GM18870 (cell line): Measurements from ENCODE around the gene NSDHL.
"Not testable (repeated sequence)": the region's sequence is repeated elsewhere in the genome, so short reads cannot be mapped to it uniquely, and the experiment has no call there.

Source experiments
- ATAC-seq: cut with Tn5 transposase; IDR thresholded peaks from one replicate; pipeline ENCODE4 v1.9.1; 2021; ENCODE audit warnings: moderate library complexity; ENCODE audit not compliant: unreplicated experiment

The NSDHL gene

DNA sequence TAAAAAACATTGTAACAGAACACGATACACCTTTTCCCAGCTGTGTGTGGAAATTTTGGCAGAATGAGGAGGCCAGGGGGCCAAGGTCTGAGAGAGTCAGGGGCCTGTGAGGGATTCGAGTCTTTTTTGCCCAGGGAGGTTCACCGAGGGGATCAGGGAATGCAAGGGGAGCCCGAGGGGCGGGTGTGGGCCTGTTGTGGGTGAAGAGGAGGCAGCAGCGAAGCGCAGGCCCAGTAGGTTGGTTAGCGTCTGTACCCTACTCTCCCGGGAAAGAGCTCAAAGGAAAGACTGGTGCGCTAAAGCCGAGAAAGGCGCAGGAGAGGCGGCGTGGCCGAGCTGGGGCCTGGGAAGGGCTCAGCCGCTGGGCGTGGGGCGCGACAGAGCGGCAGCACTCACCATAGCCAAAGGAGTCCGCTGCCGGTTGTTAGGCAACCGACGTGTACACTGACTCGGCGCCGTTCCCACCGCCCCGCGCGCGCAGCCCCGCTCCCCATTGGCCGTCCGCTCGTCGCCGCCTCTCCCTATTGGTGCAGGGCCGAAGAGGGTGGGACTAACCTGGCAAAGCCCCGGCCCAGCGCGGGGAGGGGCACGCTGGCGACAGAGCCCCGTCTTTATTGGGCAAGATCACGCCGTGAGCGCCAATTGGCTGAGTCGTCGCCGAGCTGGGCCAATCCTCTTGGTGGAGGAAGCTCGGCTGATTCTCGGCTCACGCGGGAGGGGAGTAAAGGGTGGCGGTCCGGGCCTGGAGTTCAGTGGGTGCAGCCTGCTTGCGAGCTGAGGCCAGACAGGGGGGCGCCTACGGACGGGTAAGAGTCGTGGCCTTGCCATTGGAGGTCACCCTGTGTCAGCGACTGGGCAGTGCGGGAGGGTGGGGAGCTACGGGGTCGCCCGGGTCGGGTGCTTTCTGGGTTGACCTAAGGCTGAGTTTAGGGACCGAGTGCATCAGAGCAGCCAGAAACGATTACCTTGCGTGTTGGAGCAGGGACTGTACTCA, at the start of gene NSDHL, which contains the start of gene CETN2:
Gene NSDHL (plus strand): TSS at position 752 of the 994 bp plus-strand sequence. CDS start 15,262 bp downstream, outside the sequence.
Gene CETN2 (minus strand): TSS at position 446 of the 994 bp plus-strand sequence. CDS start 47 bp downstream, at position 399.
- peak; percentile 96 for ATAC-seq

DNA sequence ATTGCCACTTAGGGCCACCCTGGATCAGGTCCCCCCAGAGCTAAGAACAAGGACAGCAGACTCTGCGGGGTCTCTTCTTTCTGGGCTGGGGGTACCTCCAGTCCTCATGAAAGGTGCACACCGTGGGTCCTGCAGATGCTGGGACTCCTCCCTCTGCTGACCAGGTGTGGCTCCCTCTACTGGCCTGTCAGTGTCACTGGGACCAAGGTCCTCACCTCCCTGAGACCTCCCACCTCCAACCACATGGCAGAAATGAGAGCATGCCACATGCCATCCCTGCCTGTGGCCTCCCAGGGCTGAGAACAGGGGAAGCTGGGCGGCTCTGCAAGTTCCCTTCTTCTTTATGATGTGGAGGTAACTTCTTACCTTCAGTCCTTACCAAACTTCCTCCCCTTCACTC, 43.8 kb upstream of the NSDHL start:
- peak; percentile 84 for ATAC-seq

DNA sequence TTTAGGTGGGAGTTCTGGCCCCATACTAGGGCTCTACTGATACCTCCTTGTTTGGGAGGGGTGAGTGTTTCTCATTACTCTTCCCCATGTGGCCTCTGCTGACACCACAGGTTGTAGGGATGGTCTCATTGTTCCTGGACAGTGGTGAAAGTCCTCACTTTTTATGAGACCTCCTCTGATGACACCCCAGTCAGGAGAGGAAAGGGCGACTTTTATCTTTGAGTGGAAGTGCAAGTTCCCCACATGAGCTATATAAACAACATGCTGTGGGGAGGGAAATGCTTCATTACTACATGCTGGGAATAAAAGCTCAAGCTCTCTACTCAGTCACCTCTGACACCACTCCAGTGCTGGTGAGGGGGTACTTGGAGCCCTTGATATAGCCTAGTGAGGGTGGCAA, 31.9 kb upstream of the NSDHL start:
- ATAC-seq = no peak

DNA sequence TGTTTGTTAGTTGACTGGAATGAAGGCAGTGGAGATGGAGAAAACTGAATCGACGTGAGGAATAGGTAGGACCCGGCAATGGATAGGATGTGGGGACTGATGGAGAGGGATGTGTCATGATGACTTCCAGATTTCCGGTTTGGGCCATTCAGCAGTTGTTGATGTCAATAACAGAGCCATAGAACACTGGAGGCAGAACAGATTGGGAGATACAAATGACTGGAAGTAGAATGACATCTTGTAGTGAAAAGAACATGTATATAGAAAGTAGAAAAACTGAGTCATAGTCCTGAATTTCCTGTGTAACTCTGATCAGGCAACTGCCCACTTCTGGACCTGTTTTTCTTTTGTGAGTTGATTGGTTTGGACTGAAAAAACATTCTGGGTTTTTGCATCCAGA, 24.8 kb upstream of the NSDHL start:
- no peak for ATAC-seq

DNA sequence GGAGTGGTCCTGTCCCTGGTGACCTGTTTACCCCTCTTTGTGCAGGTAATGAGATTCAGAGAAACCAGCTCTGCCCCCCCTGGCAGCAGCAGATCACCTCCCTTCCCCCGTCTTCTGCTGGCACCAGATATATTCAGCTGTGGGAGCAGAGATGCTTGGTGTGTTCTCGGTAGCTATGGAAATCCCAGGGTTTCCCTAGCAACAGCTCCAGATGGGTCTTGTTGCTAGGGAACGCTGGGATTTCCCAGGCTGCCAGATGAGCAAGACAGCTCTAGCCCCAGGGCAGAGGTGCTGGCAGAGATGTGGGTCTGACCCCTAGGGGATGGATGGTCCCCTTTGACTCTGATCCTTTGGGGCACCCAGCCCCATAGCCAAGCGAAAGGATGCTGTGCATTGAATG, 20.5 kb upstream of the NSDHL start:
- ATAC-seq = no peak

DNA sequence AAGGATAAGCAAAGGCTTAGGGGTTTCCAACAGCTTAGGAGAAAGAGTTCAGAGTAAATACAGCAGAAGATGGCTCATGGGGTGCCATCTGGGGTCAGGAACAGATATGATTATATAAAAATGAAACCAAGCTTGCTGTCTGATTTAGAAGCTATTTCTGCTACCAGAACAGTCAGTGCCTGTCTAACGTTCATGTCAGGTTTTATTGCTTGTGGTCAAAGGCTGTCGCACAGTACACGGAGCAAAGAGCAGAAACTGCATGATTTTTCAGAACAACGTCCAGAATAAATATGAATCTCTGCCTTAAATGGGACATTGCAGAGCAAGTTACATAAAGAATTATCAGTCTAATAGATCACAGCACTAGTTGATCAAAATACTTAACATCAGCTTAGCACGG, 17.7 kb upstream of the NSDHL start:
- no peak for ATAC-seq

DNA sequence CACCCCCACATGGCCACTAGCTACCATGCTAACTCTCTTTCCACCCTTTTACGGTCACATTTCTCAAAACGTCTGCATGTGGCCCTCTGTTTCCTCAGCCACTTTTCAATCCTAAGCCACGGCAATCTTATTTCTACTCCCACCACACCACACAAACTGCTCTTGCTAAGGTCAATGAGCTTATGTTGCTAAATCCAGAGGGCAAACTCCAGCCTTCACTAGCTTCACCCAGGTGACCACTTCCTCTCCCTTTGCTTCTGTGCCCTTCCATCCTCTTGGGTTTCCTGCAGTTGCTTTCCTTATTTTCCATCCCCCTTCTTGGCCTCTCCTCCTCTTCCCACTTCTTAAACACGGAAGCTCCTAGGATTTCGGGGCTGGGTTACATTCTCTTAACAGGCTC, 16.8 kb upstream of the NSDHL start:
- no peak for ATAC-seq

DNA sequence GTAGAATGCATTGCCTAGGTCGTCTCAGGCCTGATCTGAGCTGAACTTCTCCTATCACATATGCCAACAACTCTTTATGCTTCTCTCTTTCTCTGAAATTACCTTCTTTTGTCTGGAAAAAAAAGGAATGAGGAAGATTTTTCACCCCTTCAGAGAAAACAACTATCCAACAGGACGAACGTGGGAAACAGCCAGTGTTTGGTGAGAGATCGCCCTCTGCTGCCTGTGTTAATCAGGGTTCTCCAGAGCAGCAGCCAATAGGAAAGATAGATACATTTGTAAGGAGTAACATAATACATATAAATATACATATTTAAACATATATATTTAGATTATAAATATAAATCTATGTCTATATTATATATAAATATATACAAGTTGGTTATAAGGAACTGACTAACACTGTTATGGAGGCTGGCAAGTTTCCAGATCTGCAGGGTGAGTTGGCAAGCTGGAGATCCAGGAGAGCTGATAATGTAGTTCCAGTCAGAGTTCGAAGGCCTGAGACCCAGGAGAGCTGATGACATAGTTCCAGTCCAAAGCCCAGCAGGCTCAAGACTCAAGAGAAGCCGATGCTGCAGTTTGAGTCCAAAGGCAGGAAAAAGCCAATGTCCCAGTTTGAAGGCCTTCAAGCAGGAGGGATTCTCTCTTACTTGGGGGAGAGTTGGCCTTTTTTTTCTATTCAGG, 13.6 kb upstream of the NSDHL start:
- ATAC-seq = no peak

DNA sequence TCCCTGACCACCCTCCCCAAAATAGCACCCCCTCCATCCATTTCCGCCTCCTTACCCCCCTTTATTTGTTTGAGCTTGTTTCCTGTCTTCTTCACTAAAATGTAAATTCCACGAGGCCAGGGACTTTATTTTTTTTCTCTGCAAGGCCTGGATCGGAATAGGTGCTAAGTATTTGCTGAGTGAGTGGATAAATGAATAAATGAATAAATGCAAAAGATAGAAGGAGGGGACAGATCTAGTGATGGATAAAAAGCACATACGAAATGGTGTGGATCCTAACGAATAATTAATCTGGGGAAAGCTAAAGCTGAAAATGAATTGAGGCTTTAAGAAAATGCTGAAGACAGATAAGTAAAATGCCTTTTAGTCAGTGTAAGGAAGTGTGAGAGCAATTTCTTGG, 12.5 kb upstream of the NSDHL start:
- ATAC-seq = no peak

DNA sequence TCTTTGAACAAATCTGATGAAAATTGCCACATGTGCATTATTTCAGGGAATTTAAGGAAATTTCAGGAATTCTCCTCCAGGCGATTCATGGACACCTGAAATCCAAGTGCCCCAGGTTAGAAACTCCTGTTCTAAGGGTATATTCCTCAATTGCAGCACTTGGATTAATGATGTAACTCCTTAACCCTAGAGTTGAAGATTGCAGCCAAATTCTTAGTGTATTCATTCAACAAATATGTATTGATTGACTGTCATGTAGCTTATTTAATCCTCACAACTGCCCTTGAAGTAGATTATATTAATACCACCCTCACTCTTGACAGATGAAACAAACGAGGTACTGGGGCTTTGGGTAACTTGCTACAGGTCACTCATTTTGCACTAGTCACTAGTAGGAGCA, 11.6 kb upstream of the NSDHL start:
- no peak for ATAC-seq

DNA sequence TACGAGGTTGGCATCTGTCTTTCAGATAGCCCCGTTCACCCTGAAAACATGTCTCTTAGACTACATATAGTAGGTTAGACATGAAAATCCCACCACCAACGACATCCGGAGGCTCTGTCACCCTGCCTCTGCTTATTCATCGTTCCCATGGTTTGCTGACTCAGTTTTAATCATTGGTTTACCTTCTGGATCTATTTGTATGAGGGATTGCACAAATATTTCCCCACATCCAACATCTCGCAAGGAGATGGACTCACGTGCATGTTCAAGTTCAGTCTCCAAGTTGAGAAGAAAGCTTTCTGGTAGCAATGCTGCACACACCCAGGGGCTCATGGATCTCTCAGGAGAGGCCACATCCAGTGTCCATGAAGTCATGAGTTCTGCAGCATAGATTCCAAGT, 11.1 kb upstream of the NSDHL start:
- no peak for ATAC-seq

DNA sequence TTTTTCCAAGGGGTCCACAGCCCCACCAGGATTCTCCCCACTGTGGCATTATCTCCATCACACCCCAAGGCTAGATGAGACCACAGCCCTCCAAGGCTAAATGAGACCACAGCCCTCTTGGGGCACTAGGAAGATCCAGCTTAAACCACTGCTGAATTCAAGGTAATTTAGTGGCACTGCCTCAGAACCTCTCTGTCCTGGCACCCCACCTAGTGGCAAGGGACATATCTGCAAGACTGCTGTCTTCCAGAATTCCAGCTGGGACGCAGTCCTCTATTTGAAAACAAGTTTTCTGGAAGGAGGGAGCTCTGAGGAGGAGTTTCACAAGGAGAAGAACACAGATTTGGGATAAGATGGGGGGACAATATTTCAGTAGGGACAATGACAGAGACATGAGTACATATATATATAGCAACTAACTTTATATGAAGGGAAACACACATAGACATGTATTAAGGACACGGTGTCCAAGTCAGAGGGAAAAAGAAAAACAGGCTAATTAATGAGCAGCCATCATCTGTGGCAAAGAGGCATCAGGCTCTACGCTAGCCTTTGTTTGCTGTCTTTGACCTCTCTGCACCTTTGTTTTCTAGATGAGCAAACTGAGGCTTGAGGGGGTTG, 9.6 kb upstream of the NSDHL start:
- ATAC-seq = no peak

DNA sequence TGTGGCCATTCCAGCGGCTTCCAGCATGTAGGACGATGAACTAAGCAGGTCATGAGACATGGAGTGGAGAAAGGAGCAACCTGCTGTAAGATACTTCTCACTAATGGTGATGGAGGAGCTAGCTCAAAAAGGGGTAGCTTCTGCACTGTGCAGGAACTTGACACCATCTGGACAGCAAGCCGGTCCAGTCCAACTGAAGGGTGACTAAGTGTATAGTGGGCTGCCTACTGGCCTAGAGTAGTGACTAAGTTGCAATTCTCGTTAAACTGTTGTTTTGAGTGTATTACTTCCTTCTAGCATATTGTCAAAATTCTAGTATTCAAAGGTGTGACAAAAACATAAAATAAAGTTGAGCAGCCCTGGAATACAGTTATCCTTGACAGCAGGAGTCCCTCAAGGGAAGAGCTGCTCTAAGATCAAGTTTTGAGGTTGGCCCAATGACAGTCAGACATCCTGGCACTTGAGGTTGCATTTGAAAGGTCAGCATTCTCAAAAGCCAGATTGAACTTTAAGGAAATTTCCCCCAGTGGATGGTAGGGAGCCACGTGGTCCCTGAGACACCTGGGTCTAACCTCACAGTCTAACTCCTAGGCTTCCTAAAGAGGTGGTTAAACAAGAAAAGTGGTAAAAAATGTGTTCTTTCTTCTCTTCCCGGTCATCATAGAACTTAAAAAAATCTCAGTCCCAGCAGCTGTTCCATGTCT, 8.3 kb upstream of the NSDHL start:
- ATAC-seq = no peak

DNA sequence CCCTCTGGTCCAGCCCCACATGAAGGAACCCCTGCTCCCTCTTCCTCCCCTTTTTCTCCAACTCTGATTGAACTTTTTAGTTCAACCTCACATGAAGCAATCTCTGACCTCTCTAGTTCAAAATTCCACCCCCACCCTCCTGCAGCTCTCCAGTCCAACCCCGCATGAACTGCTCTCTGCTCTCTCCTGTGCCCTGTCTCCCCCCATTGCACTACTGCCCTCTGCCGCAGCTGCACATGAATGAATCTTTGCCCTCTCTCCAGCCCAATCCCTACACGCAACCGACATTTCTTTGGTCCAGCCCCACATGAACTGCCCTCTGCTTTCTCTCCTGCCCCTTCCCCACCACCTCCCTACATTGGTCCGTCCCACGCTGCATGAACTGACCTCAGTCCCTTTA, 7.2 kb upstream of the NSDHL start:
- ATAC-seq = no peak

DNA sequence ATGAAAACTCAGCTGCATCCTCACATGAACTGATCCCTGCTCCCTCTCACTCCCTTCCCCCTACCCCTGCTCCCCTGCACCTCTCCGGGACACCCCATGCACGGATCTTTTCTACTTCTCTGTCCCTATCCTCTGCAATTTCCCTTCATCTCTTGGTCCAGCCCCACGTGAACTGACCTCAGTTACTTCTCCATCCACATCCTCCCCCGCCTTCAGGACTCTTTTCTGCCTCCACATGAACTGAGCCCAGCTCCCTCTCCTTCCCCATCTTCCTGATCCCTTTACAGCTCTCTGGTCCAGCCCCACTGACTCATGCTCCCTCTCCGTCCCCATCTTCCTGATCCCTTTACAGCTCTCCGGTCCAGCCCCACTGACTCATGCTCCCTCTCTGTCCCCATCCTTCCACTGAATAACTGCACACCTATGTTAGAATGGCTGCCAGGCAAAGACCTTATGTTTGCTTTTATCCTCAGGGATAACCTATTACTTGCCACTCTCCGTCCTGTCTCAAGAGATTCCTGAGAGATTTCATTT, 6.0 kb upstream of the NSDHL start:
- ATAC-seq = no peak

DNA sequence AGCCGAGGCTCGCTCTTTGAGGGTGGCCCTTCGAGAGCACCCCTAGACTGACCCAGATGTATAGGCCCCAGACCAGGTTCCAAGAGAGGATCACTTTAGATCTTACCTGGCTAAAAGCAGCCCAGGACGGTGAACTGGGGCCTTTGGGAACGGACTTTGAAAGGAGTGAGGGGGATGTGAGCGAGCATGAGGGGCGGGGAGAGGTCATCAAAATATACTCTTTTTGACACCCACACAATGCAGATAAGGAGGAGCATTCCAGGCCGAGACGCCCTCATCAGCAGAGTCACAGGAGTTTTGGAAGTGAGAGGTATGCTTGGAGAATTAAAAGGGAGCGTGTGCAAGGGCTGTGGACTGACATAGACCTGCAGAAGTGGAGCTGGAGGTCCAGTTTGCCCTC, 528 bp downstream of the NSDHL start:
- ATAC-seq = no peak

DNA sequence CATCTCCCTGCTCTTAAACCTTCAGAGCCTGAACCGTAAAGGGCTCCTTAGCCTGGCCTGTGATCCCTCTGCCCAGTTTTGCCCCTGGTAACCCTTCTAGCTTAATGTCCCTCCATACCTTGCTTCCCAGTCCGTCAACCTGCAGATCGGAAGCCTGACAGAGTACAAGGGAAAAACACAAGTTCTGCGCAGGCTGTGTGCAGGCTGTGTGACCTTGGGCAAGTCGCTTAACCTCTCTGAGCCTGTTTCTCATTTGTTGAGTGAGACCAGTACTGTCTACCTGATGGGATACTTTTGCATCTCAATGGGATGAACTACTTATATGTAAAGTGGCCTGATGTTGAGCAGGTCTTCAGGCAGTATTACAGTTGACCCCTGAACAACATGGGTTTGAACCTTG, 1.7 kb downstream of the NSDHL start:
- ATAC-seq = no peak

DNA sequence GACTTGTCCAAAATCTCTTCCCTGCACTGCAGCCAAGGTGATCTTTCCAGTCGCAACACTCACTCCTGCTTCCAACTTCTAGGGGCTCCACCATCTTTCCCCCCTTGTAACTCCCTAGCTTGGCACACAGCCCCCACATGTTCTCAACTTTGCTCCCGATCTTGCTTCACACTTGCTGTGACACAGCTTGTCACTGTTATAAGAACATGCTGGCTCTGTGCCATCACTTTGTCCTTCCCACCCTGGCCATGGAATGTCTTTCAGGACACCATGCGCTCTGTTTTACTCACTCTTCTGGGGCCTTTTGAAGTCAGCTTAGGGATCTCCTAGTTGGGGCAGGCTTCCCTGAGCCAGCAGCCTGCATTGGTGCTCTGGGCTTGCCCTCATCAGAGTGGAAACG, 2.5 kb downstream of the NSDHL start:
- no peak for ATAC-seq

DNA sequence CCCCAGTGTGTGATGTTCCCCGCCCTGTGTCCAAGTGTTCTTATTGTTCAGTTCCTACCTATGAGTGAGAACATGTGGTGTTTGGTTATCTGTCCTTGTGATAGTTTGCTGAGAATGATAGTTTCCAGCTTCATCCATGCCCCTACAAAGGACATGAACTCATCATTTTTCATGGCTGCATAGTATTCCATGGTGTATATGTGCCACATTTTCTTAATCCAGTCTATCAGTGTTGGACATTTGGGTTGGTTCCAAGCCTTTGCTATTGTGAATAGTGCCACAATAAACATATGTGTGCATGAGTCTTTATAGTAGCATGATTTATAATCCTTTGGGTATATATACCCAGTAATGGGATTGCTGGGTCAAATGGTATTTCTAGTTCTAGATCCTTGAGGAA, 4.6 kb downstream of the NSDHL start:
- not testable (repeated sequence) for ATAC-seq

DNA sequence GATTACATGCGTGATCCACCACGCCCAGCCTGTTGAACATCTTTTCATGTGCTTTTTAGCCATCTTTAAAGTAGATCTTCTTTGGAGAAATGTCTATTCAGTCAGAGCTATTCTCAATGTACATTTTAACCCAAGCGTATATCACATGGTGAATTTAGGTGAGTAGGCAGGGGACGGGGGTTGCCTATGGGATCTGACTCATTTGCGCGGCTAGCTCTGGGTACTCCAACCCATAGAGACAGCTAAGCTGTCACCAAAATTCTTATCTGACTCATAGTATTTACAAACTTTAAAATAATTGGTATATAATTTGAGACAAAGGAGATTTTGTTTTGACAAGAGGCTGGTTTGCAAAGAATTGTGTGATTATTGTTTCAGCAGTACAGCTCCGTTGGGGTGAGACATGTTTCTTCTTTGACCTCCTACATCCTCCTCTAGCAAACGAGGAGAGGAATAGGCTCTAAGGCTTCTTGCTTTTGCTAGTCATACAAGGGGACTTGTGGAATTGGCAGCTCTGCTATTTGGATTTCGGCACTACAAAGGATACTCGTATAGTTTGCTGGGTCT, 12.0 kb downstream of the NSDHL start:
- no peak for ATAC-seq
